ENCODE measurements around the gene PRDM11. TPM values are rescaled to one million over a fixed set of nuclear protein-coding genes. Genes with fewer than 3 reads are reported as not detected.

PRDM11 gene
- total RNA-seq, 1 experiment from 2014 or later = 8.1 TPM

DNA sequence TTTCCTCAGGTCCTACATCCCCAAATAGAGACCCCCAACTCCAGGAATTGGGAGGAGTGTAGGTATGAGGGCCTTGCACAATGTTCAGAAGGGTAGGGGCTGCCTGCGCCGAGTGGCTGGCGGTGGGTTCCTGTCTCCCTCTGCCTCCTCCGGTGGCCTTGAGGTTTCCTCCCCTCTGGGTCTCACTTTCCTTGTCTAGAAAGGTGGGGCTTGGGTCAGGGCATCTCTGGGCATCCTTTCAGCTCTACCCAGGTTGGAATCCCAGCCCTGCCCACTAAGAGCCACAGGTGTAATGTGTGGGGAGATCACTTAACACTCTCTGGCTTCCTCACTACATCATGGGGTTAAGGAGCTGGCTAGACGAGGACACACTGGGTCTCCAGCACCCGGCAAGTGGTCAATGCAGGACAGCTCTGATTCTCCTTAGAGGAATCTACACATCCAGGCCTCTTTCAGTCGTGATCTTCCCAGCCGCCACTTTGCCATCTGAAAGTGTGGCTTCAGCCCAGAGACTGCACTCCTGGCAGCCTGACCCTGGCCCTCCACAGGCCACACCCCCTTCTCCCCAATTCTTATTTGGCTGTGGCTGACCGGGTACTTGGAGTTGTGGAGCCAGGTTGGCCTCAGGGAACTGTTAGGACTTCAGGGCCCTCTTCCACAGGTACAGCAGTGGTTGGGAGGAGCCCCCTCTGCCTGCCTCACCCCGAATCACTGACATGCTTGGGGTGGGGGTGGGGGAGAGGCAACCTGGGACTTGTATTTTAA lies 22.1 kb downstream of the PRDM11 start:
- no peak overlapping the region for H3K27ac Mint-ChIP-seq (ENCODE audit: unreplicated experiment)
- no peak for DNase-seq
- intact Hi-C loops (cut with micrococcal nuclease; ENCODE audit: unreplicated experiment) = no loop called here
- CTCF ChIA-PET = no interaction called here
- no peaks in the 10 kb centered on the region for H3K9me3 Mint-ChIP-seq (ENCODE audit: low read depth, unreplicated experiment)
- no TSS peak for BruUV-seq (replicated peaks)
- no peak overlapping the region for H3K4me3 Mint-ChIP-seq (ENCODE audit: low read depth, unreplicated experiment)
- peaks cover 15% of the 10 kb centered on the region for H3K4me1 Mint-ChIP-seq (ENCODE audit: low read depth, unreplicated experiment)
- TF ChIP-seq, protein P1, sequence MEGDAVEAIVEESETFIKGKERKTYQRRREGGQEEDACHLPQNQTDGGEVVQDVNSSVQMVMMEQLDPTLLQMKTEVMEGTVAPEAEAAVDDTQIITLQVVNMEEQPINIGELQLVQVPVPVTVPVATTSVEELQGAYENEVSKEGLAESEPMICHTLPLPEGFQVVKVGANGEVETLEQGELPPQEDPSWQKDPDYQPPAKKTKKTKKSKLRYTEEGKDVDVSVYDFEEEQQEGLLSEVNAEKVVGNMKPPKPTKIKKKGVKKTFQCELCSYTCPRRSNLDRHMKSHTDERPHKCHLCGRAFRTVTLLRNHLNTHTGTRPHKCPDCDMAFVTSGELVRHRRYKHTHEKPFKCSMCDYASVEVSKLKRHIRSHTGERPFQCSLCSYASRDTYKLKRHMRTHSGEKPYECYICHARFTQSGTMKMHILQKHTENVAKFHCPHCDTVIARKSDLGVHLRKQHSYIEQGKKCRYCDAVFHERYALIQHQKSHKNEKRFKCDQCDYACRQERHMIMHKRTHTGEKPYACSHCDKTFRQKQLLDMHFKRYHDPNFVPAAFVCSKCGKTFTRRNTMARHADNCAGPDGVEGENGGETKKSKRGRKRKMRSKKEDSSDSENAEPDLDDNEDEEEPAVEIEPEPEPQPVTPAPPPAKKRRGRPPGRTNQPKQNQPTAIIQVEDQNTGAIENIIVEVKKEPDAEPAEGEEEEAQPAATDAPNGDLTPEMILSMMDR (IDR thresholded peaks at IDR 0.05; ENCODE audit: unreplicated experiment) = no peak
- H3K27me3 Mint-ChIP-seq (ENCODE audit: unreplicated experiment) = no peaks in the 10 kb centered on the region
- H3K36me3 Mint-ChIP-seq (ENCODE audit: insufficient read depth, unreplicated experiment) = no peaks in the 10 kb centered on the region

DNA sequence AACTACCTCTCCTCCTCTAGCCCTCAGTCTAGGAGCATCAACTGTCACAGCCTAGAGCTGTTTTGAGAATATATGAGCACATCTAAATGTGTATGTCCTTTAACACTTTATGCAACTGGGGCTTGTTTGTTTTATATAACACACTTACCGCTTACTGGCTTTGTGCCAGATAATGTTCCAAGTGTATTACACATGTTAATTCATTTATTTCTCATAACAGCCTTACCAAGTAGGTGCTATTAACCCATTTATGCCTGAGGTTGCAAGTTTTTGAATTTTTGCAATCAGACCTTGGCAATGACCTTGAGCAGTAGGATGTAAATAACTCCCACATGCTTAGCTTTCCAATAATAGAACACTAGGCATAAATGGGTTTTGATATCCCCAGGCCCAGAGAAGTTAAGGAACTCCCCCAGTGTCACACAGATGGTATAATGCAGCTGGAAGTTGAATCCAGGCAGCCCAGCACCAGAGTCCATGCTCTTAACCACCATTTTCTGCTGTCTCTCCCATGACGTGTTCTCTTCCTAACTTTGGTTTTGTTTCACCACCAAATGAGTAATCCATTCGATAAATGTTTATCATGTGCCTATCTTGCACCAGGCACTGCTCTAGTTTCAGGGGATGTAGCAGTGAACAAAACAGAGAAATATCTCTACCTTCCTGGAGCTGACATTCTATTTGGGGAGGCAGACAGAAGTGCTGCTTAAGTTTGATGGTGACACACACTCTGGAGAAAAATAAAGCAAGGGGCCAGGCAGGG lies 23.1 kb downstream of the PRDM11 start:
- Mint-ChIP-seq H3K4me3 (ENCODE audit: low read depth, unreplicated experiment) (no peak overlapping the region), H3K4me1 (ENCODE audit: low read depth, unreplicated experiment) (peaks cover 15% of the 10 kb centered on the region), H3K27ac (ENCODE audit: unreplicated experiment) (no peak overlapping the region), H3K36me3 (ENCODE audit: insufficient read depth, unreplicated experiment) (no peaks in the 10 kb centered on the region), H3K27me3 (ENCODE audit: unreplicated experiment) (no peaks in the 10 kb centered on the region), H3K9me3 (ENCODE audit: low read depth, unreplicated experiment) (no peaks in the 10 kb centered on the region)
- TF ChIP-seq, protein P1 (IDR thresholded peaks at IDR 0.05; ENCODE audit: unreplicated experiment) = no peak
- DNase-seq = no peak
- CTCF ChIA-PET = no interaction called here
- BruUV-seq (replicated peaks) = no TSS peak
- intact Hi-C loops (cut with micrococcal nuclease; ENCODE audit: unreplicated experiment) = no loop called here

DNA sequence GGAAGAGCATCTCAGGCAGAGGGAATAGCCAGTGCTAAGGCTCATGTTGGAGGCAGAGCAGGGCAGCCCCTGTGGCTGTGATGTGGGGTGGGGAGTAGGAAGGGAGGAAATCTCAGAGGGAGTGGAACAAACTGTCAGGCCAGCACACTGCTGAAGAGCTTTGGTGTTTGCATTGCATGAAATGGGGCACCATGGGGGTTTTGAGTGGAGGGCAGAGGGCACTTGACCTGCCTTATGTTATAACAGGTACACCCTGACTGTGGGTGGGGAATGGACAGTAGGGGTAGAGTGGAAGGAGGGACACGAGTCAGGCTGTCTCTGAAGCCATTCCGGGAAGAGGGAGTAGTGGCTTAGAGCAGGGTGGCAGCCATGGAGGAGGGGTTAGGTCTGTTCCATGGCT lies 24.0 kb downstream of the PRDM11 start:
- Mint-ChIP-seq H3K36me3 (ENCODE audit: insufficient read depth, unreplicated experiment) (no peaks in the 10 kb centered on the region), H3K27me3 (ENCODE audit: unreplicated experiment) (no peaks in the 10 kb centered on the region), H3K27ac (ENCODE audit: unreplicated experiment) (no peak overlapping the region), H3K4me3 (ENCODE audit: low read depth, unreplicated experiment) (no peak overlapping the region), H3K4me1 (ENCODE audit: low read depth, unreplicated experiment) (peaks cover 15% of the 10 kb centered on the region), H3K9me3 (ENCODE audit: low read depth, unreplicated experiment) (no peaks in the 10 kb centered on the region)
- intact Hi-C loops (cut with micrococcal nuclease; ENCODE audit: unreplicated experiment) = no loop called here
- CTCF ChIA-PET = no interaction called here
- TF ChIP-seq, protein P1 (IDR thresholded peaks at IDR 0.05; ENCODE audit: unreplicated experiment) = no peak
- no TSS peak for BruUV-seq (replicated peaks)
- no peak for DNase-seq

DNA sequence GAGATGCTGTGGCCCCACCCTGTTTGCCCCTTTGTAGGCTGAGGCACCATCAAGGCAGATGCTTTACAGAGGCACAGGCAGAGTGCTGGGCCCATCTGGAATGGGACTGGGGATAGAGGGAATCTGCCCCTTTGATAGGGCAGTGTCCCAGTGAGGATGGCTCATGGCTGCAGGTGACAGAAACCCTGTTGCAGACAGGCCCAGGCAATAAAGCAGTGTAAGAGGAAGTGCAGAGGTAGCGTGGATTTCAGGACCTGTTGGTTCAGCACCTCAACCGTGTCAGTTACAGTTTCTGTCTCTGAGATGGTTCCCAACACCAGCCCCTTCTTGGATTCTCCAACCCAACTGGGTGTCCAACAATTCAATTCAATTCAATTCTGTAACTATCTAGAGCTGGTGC lies 25.1 kb downstream of the PRDM11 start:
- Mint-ChIP-seq H3K27me3 (ENCODE audit: unreplicated experiment) (no peaks in the 10 kb centered on the region), H3K9me3 (ENCODE audit: low read depth, unreplicated experiment) (no peaks in the 10 kb centered on the region), H3K4me1 (ENCODE audit: low read depth, unreplicated experiment) (peaks cover 15% of the 10 kb centered on the region), H3K4me3 (ENCODE audit: low read depth, unreplicated experiment) (no peak overlapping the region), H3K36me3 (ENCODE audit: insufficient read depth, unreplicated experiment) (no peaks in the 10 kb centered on the region), H3K27ac (ENCODE audit: unreplicated experiment) (no peak overlapping the region)
- no TSS peak for BruUV-seq (replicated peaks)
- TF ChIP-seq, protein P1 (IDR thresholded peaks at IDR 0.05; ENCODE audit: unreplicated experiment) = no peak
- CTCF ChIA-PET = interaction anchor here (0.6 to 1.0 kb wide), 2 partner anchors 78 to 546 kb away, joined by 3 read pairs; no protein-coding TSS in a partner anchor
- no peak for DNase-seq
- intact Hi-C loops (cut with micrococcal nuclease; ENCODE audit: unreplicated experiment) = no loop called here
